K562 (cell line): ENCODE data around the gene LPCAT1. TPM values are rescaled to one million over a fixed set of nuclear protein-coding genes. Genes with fewer than 3 reads are reported as not detected.

ENCODE experiments used
- ATAC-seq: fragments of 200-7000 bp; cut with Tn5 transposase; 3 replicates; pipeline ENCODE4 v1.9.1; 2020; ENCODE audit warnings: moderate library complexity
- BruUV-seq: library from RNA; stranded (reverse); fragments of 400-500 nt; replicated peaks from 2 replicates; lab custom pipeline; 2021; lab: Mats Ljungman, UMichigan
- CTCF ChIA-PET: fragments of 300-600 bp; formaldehyde crosslinking; extraction: SDS; loops from one replicate; lab custom pipeline; 2021; ENCODE audit warnings: low intra/inter-chr PET ratio; lab: Yijun Ruan, JAX
- POLR2A ChIA-PET: fragments of 300-600, 350-650 bp; sonication (Branson Sonifier 250); formaldehyde crosslinking; extraction: SDS; loops from one replicate; lab custom pipeline; 2021; ENCODE audit warnings: antibody characterized with exemption, inconsistent platforms; lab: Yijun Ruan, JAX
- DNase-seq, 4 experiments: peaks; one replicate each; pipeline versions ENCODE4 v3.0.0 to v3.0.0-alpha.2; 2011 to 2018; ENCODE audit warnings: low spot score in 3 of 4, mixed read lengths in 3 of 4; ENCODE audit errors: extremely low read depth in 1 of 4
- FAIRE-seq: peaks from 2 replicates; lab custom pipeline; 2011; peaks lifted over from hg19 to GRCh38; lab: Jason Lieb, UNC
- H2AFZ ChIP-seq: 2 replicates; pipeline ENCODE4 v1.6.0; 2011; ENCODE audit warnings: low read depth, low read length, control low read depth, inconsistent platforms
- H3K27ac ChIP-seq: fragments of 200-600 bp; 3 replicates; pipeline ENCODE4 v1.8.0; 2011; ENCODE audit warnings: low read depth, mild to moderate bottlenecking, control low read depth, inconsistent platforms, low read length, moderate library complexity, mixed read lengths; ENCODE audit errors: extremely low read depth
- H3K27me3 ChIP-seq, 2 experiments: fragments of 300-600 bp in 1 of 2; 2 replicates in 1 of 2; 3 replicates in 1 of 2; pipeline versions ENCODE4 v1.6.0 to v1.8.0; 2011; ENCODE audit warnings: inconsistent platforms in 2 of 2, low read length in 2 of 2, mild to moderate bottlenecking in 1 of 2, mixed read lengths in 1 of 2, moderate library complexity in 1 of 2; ENCODE audit not compliant: control insufficient read depth in 2 of 2, insufficient read depth in 2 of 2
- H3K36me3 ChIP-seq: fragments of 300-600 bp; 3 replicates; pipeline ENCODE4 v1.8.0; 2011; ENCODE audit warnings: mild to moderate bottlenecking, low read length, inconsistent platforms; ENCODE audit not compliant: control insufficient read depth, insufficient read depth
- H3K4me1 ChIP-seq, 2 experiments: fragments of 200-600 bp in 1 of 2; replicated peaks in 1 of 2; 2 replicates in 1 of 2; 3 replicates in 1 of 2; pipeline versions ENCODE4 v1.5.1 to v1.8.0; 2011; ENCODE audit warnings: inconsistent platforms in 2 of 2, low read length in 2 of 2, mild to moderate bottlenecking in 1 of 2, mixed read lengths in 1 of 2, moderate library complexity in 1 of 2; ENCODE audit not compliant: control insufficient read depth in 2 of 2, insufficient read depth in 2 of 2
- H3K4me2 ChIP-seq: 2 replicates; pipeline ENCODE4 v1.6.1; 2011; ENCODE audit warnings: low read length, control low read depth, inconsistent platforms, mixed read lengths; ENCODE audit not compliant: insufficient read depth
- H3K4me3 ChIP-seq: fragments of 200-600 bp; sonication (generic), shearing (Covaris generic); 2 replicates; pipeline ENCODE4 v1.5.1; 2016; ENCODE audit warnings: control low read depth, inconsistent platforms
- H3K79me2 ChIP-seq: fragments of 200-600 bp; 3 replicates; pipeline ENCODE4 v1.8.0; 2011; ENCODE audit warnings: low read length, inconsistent platforms; ENCODE audit not compliant: control insufficient read depth, insufficient read depth
- H3K9ac ChIP-seq, 2 experiments: 2 replicates each; pipeline versions ENCODE4 v1.6.0 to v1.6.1; 2011; ENCODE audit warnings: low read depth in 2 of 2, low read length in 2 of 2, control low read depth in 1 of 2, inconsistent platforms in 1 of 2, mild to moderate bottlenecking in 1 of 2, mixed read lengths in 1 of 2; ENCODE audit not compliant: insufficient read depth in 1 of 2
- H3K9me1 ChIP-seq: one replicate; pipeline ENCODE4 v1.6.0; 2011; ENCODE audit warnings: inconsistent platforms, mild to moderate bottlenecking, low read length, moderate library complexity; ENCODE audit not compliant: control insufficient read depth, insufficient read depth
- H3K9me3 ChIP-seq: replicated peaks from 2 replicates; pipeline ENCODE4 v1.5.1; 2011; ENCODE audit warnings: low read depth, low read length, inconsistent platforms; ENCODE audit not compliant: control insufficient read depth, insufficient read depth
- H4K20me1 ChIP-seq: replicated peaks from 2 replicates; pipeline ENCODE4 v1.6.1; 2011; ENCODE audit warnings: low read length, inconsistent platforms, mixed read lengths; ENCODE audit not compliant: control insufficient read depth, insufficient read depth
- BMI1 ChIP-seq: fragments of 150-350 bp; IDR thresholded peaks from 2 replicates; pipeline ENCODE4 v1.6.1; 2014; ENCODE audit warnings: low read length
- CCAR2 ChIP-seq: fragments of 200-400 bp; formaldehyde crosslinking; IDR thresholded peaks from 2 replicates; pipeline ENCODE4 v1.6.1; 2017; ENCODE audit warnings: mild to moderate bottlenecking, low read depth, low read length
- FUS ChIP-seq: fragments of 200-400 bp; formaldehyde crosslinking; optimal IDR thresholded peaks from 2 replicates; pipeline ENCODE3; 2017; ENCODE audit warnings: low read depth, low read length
- GATA2 ChIP-seq: sonication (generic); formaldehyde crosslinking; IDR thresholded peaks from 2 replicates; pipeline ENCODE4 v1.4.0; 2020; ENCODE audit warnings: mild to moderate bottlenecking, missing genetic modification reagents
- HNRNPK ChIP-seq: fragments of 200-400 bp; formaldehyde crosslinking; IDR thresholded peaks from one replicate; pipeline ENCODE4 v1.6.1; 2018; ENCODE audit warnings: mild to moderate bottlenecking, low read depth, low read length; ENCODE audit not compliant: poor library complexity, severe bottlenecking
- IFI16 ChIP-seq: fragments of 250-450 bp; sonication (Bioruptor Pico); IDR thresholded peaks from 2 replicates; pipeline ENCODE4 v2.1.2; 2022; ENCODE audit warnings: mild to moderate bottlenecking, inconsistent platforms
- ILF3 ChIP-seq: fragments of 450-650 bp; IDR thresholded peaks from 2 replicates; pipeline ENCODE4 v1.6.1; 2018; ENCODE audit warnings: antibody characterized with exemption, mild to moderate bottlenecking, moderate library complexity, borderline replicate concordance
- KAT7 ChIP-seq: sonication (generic); formaldehyde crosslinking; IDR thresholded peaks from 2 replicates; pipeline ENCODE4 v1.8.0; 2022; ENCODE audit warnings: missing genetic modification reagents, mild to moderate bottlenecking, borderline replicate concordance
- NR2C2 ChIP-seq, 2 experiments: fragments of 200-800 bp in 1 of 2; sonication (Bioruptor generic) in 1 of 2; sonication (generic) in 1 of 2; formaldehyde crosslinking in 1 of 2; IDR thresholded peaks; 2 replicates each; pipeline versions ENCODE4 v1.6.1 to v1.8.0; 2016 to 2022; ENCODE audit warnings: mild to moderate bottlenecking in 1 of 2, missing compliant biosample characterization in 1 of 2, missing genetic modification characterization in 1 of 2, missing genetic modification reagents in 1 of 2
- NR4A1 ChIP-seq, 2 experiments: fragments of 250-450 bp in 1 of 2; fragments of 450-650 bp in 1 of 2; sonication (Bioruptor Pico) in 1 of 2; IDR thresholded peaks; 2 replicates each; pipeline versions ENCODE4 v1.4.0 to v1.6.1; 2016 to 2020; ENCODE audit warnings: mild to moderate bottlenecking in 2 of 2, missing compliant biosample characterization in 1 of 2, missing genetic modification characterization in 1 of 2, moderate library complexity in 1 of 2
- RBM25 ChIP-seq: fragments of 200-400 bp; formaldehyde crosslinking; IDR thresholded peaks from 2 replicates; pipeline ENCODE4 v1.6.1; 2018; ENCODE audit warnings: low read length, low read depth, moderate library complexity; ENCODE audit not compliant: severe bottlenecking
- RHOXF2B ChIP-seq: fragments of 250-450 bp; sonication (Bioruptor Pico); conservative IDR thresholded peaks from 2 replicates; pipeline ENCODE4 v1.5.1; 2021
- RNF2 ChIP-seq: sonication (generic); IDR thresholded peaks from 2 replicates; pipeline ENCODE4 v1.6.1; 2016
- WGBS: fragments of 100-300 bp; shearing (Covaris generic); methylation state at CpG from one replicate; pipeline ENCODE4 v1.1.6; 2016; ENCODE audit warnings: low coverage, mixed read lengths; ENCODE audit not compliant: insufficient coverage; ENCODE audit errors: missing lambda C conversion rate; 5-methylcytosine and 5-hydroxymethylcytosine counted together
- in situ Hi-C: fragments of 300-500 bp; cut with MboI; formaldehyde crosslinking; loops from 4 replicates; pipeline ENCODE4 v1.15.0; 2018; ENCODE audit warnings: inconsistent platforms, mixed read lengths
- intact Hi-C: fragments of 100-400 bp; cut with micrococcal nuclease; formaldehyde crosslinking; loops from 2 replicates; pipeline ENCODE4 v1.14.2; 2022
- polyA plus RNA-seq, 8 experiments: library from polyadenylated mRNA; depleted of rRNA in 4 of 8; stranded (reverse) in 5 of 8; unstranded in 3 of 8; fragments of >200 nt; fragmentation: Nextera tagmentation in 2 of 8; fragmentation: Illumina TruSeq in 1 of 8; extraction: Ambion mirVana in 2 of 8; extraction: Trizol in 1 of 8; gene quantifications; 2 replicates each; pipeline versions ENCODE4 v1.2.1 to v1.2.3, GENCODE V29; 2011 to 2014; ENCODE audit warnings: inconsistent platforms in 1 of 8, missing spikeins in 1 of 8
- total RNA-seq, 7 experiments: library from RNA; depleted of rRNA in 6 of 7; stranded (reverse); fragments of >200 nt in 6 of 7; fragmentation: Illumina TruSeq in 2 of 7; extraction: Trizol in 2 of 7; gene quantifications; 2 replicates each; pipeline versions ENCODE4 v1.2.1 to v1.2.3, GENCODE V29; 2011 to 2021; ENCODE audit warnings: low replicate concordance in 1 of 7
- TF ChIP-seq, protein P1 (sequence below): fragments of 250-450 bp; sonication (Bioruptor Pico); IDR thresholded peaks from 2 replicates; pipeline ENCODE4 v1.4.0; 2020; ENCODE audit warnings: mild to moderate bottlenecking
- TF ChIP-seq, protein P2 (sequence below): fragments of 250-450 bp; sonication (Bioruptor Pico); IDR thresholded peaks from 2 replicates; pipeline ENCODE4 v1.5.0; 2021

Gene LPCAT1
- total and polyA plus RNA-seq, 9 of the 15 experiments (the other 6 are each of a cell fraction or from before 2014, with no cell fraction given): 0.14 to 18.4 (median 13.9) TPM

DNA sequence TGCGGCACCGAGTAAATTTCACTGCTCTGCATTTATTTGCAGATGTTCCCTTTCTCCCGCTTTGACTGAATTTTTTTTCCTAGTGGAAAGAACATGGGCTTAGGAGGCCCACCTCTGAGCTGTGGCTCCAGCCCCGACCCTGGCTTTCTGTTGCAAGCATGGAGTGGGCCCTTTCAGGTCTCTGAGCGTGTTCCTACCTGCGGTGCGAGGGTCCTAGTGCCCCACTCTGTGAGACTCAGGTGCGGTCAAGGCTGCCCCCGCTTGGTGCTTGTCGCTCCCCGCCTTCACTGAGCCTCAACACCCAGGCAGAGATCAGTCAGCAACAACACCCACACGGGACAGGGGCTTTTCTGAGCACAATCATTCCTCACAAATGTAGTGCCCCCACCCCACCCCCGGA, 110.5 kb downstream of the LPCAT1 start (continued):
- TF ChIP-seq HNRNPK: no peak
- TF ChIP-seq NR4A1 (CRISPR knock-in tag; IDR thresholded peaks at IDR 0.05): no peak
- no peak for TF ChIP-seq NR4A1 (tag; IDR thresholded peaks at IDR 0.05)
- no peak for TF ChIP-seq RHOXF2B (CRISPR knock-in tag)
- TF ChIP-seq IFI16: no peak
- no peak for TF ChIP-seq ILF3

DNA sequence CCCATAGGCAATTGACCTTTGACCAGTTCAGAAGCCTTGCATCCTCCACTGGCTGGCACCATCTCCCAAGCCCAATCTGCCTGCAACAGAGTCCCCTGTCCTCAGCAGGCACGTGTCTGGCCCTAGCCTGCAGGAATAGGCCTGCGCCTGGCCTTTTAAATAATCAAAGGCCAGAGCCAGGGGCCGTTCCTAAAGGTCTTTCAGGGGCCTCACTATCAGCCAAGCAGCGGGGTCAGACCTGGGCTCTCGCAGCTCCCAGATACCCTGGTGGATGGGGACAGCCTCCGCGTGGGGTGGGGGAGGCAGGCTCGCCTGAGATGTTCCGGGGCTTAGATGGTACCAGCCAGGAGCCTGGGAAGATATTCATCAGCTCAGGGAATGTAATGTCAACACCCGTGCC, 111.1 kb downstream of the LPCAT1 start:
- Histone ChIP-seq H4K20me1 (peaks cover 39% of the 10 kb centered on the region), H3K9me3 (no peaks in the 10 kb centered on the region), H3K27me3 (peaks cover 43 to 89% of the 10 kb centered on the region in 2 experiments), H2AFZ (no peak overlapping the region), H3K79me2 (no peaks in the 10 kb centered on the region), H3K4me1 (peaks cover 0 to 19% of the 10 kb centered on the region in 2 experiments; a peak in 1 of 5 replicates), H3K9ac (no peak overlapping the region), H3K9me1 (peaks cover 4% of the 10 kb centered on the region), H3K36me3 (no peaks in the 10 kb centered on the region), H3K4me2 (no peak overlapping the region), H3K4me3 (no peak overlapping the region), H3K27ac (no peak overlapping the region)
- DNase-seq (no peak), ATAC-seq (no peak), FAIRE-seq (no peak)
- in situ Hi-C loops: no loop called here
- POLR2A ChIA-PET: no interaction called here
- CTCF ChIA-PET: interaction anchor here (0.6 kb wide), 1 partner anchor 8 kb away, joined by 3 read pairs; no protein-coding TSS in a partner anchor
- WGBS: 3% methylated on average over 10 of the region's 10 CpGs
- no TSS peak for BruUV-seq
- intact Hi-C loops: no loop called here
- TF ChIP-seq FUS: no peak
- TF ChIP-seq, protein P1, sequence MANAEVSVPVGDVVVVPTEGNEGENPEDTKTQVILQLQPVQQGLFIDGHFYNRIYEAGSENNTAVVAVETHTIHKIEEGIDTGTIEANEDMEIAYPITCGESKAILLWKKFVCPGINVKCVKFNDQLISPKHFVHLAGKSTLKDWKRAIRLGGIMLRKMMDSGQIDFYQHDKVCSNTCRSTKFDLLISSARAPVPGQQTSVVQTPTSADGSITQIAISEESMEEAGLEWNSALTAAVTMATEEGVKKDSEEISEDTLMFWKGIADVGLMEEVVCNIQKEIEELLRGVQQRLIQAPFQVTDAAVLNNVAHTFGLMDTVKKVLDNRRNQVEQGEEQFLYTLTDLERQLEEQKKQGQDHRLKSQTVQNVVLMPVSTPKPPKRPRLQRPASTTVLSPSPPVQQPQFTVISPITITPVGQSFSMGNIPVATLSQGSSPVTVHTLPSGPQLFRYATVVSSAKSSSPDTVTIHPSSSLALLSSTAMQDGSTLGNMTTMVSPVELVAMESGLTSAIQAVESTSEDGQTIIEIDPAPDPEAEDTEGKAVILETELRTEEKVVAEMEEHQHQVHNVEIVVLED (CRISPR knock-in tag): no peak
- no peak for TF ChIP-seq BMI1
- no peak for TF ChIP-seq CCAR2
- no peak for TF ChIP-seq NR2C2 (CRISPR knock-in tag; IDR thresholded peaks at IDR 0.05)
- TF ChIP-seq NR2C2 (tag; IDR thresholded peaks at IDR 0.05): no peak
- TF ChIP-seq GATA2 (CRISPR knock-in tag): no peak
- no peak for TF ChIP-seq RBM25
- TF ChIP-seq KAT7 (CRISPR knock-in tag): no peak
- TF ChIP-seq RNF2: no peak
- TF ChIP-seq, protein P2, sequence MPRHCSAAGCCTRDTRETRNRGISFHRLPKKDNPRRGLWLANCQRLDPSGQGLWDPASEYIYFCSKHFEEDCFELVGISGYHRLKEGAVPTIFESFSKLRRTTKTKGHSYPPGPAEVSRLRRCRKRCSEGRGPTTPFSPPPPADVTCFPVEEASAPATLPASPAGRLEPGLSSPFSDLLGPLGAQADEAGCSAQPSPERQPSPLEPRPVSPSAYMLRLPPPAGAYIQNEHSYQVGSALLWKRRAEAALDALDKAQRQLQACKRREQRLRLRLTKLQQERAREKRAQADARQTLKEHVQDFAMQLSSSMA (CRISPR knock-in tag): no peak
